ENCODE data around the gene NUAK2.
"Not testable (repeated sequence)": the region's sequence is repeated elsewhere in the genome, so short reads cannot be mapped to it uniquely, and the experiment has no call there.

NUAK2 gene

GRCh38 chr1:205321162-205321958, at the start of gene NUAK2:
TSS of gene NUAK2 (minus strand) at chr1:205321745. CDS start at chr1:205321628, 117 bp downstream.
- FAIRE-seq, result no peak

- no peak for FAIRE-seq
Observed at GRCh38 chr1:205370780-205371179, 49.2 kb upstream of the NUAK2 start.

GRCh38 chr1:205369701-205370123, 48.2 kb upstream of the NUAK2 start:
- FAIRE-seq, result no peak

GRCh38 chr1:205368478-205368877, 46.9 kb upstream of the NUAK2 start:
- no peak for FAIRE-seq

- FAIRE-seq, result peak; percentile 45
Observed at GRCh38 chr1:205365945-205366463, 44.5 kb upstream of the NUAK2 start.

- not testable (repeated sequence) for FAIRE-seq
Observed at GRCh38 chr1:205365086-205365485, 43.5 kb upstream of the NUAK2 start.

GRCh38 chr1:205360891-205361290, 39.3 kb upstream of the NUAK2 start:
- no peak for FAIRE-seq

GRCh38 chr1:205359771-205360565, 38.4 kb upstream of the NUAK2 start:
- no peak for FAIRE-seq

- no peak for FAIRE-seq
Observed at GRCh38 chr1:205358579-205358978, 37.0 kb upstream of the NUAK2 start.

- no peak for FAIRE-seq
Observed at GRCh38 chr1:205357567-205357966, 36.0 kb upstream of the NUAK2 start.

- FAIRE-seq, result no peak
Observed at GRCh38 chr1:205356440-205357139, 35.0 kb upstream of the NUAK2 start, which contains the start of gene KLHDC8A. TSS of gene KLHDC8A (minus strand) at chr1:205356922. CDS start at chr1:205343604, 13,318 bp downstream.

GRCh38 chr1:205355075-205355453, 33.5 kb upstream of the NUAK2 start:
- FAIRE-seq, result no peak

GRCh38 chr1:205354259-205355074, 32.9 kb upstream of the NUAK2 start:
- peak; percentile 90 for FAIRE-seq

GRCh38 chr1:205353612-205354011, 32.1 kb upstream of the NUAK2 start:
- no peak for FAIRE-seq

GRCh38 chr1:205353191-205353590, 31.6 kb upstream of the NUAK2 start:
- no peak for FAIRE-seq

- FAIRE-seq, result peak; percentile 27
Observed at GRCh38 chr1:205351984-205352713, 30.6 kb upstream of the NUAK2 start.

- no peak for FAIRE-seq
Observed at GRCh38 chr1:205350691-205351141, 29.2 kb upstream of the NUAK2 start.

- no peak for FAIRE-seq
Observed at GRCh38 chr1:205350124-205350523, 28.6 kb upstream of the NUAK2 start.

GRCh38 chr1:205348554-205349487, 27.3 kb upstream of the NUAK2 start:
- no peak for FAIRE-seq

- FAIRE-seq, result peak; percentile 65
Observed at GRCh38 chr1:205346956-205347574, 25.5 kb upstream of the NUAK2 start.

Data from islet of Langerhans (tissue), 1 donor.